Left colon (tissue), 2 donors: ENCODE data around the gene MAP3K2. TPM values are rescaled to one million over a fixed set of nuclear protein-coding genes. Genes with fewer than 3 reads are reported as not detected.

Experiments
- ATAC-seq: fragments of 200-7000 bp; cut with Tn5 transposase; one replicate; pipeline ENCODE4 v1.9.1; 2020; ENCODE audit warnings: mild to moderate bottlenecking, moderate library complexity
- DNase-seq, 2 donors: peaks; one replicate each; pipeline ENCODE4 v3.0.0-alpha.2; 2020
- intact Hi-C, 2 donors: fragments of 100-400 bp; cut with DNase I in 1 of 2; cut with micrococcal nuclease in 1 of 2; formaldehyde crosslinking; loops; one replicate each; pipeline versions ENCODE4 v1.11.2 to v1.14.0; 2022; cut with DNase I, micrococcal nuclease
- total RNA-seq, 2 donors: library from RNA; stranded (reverse); fragmentation: NEBNext Ultra II Directional; extraction: Animal tissue kit (Norgen Biotek cat#: 25700); gene quantifications; one replicate each; pipeline ENCODE4 v1.2.1, GENCODE V29; 2021
- donor health status: DM: no; HTN: no; CAD: no.
- donor health status: DM: yes; HTN: yes; CAD: no.

Gene MAP3K2
- total RNA-seq, 2 donors from 2014 or later = 73.1 to 81.7 TPM

DNA sequence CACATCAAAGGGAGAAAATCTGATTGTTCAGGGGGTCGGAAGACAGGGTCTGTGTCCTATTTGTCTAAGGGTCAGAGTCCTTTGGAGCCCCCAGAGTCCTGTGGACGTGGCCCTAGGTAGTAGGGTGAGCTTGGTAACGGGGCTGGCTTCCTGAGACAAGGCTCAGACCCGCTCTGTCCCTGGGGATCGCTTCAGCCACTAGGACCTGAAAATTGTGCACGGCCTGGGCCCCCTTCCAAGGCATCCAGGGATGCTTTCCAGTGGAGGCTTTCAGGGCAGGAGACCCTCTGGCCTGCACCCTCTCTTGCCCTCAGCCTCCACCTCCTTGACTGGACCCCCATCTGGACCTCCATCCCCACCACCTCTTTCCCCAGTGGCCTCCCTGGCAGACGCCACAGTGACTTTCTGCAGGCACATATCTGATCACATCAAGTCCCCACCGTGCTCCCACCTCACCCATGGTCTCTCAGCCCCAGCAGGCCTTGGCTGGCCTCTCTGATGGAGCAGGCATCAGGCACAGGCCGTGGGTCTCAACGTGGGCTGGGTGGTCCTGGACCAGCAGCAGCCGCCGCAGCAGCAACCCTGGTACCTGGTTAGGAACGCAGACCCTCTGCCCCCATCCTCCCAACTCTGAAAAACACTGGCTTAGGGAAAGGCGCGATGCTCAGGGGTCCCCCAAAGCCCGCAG is 34.2 kb upstream of the MAP3K2 start:
- ATAC-seq (no peak), DNase-seq (no peak)
- intact Hi-C loops = no loop called here

DNA sequence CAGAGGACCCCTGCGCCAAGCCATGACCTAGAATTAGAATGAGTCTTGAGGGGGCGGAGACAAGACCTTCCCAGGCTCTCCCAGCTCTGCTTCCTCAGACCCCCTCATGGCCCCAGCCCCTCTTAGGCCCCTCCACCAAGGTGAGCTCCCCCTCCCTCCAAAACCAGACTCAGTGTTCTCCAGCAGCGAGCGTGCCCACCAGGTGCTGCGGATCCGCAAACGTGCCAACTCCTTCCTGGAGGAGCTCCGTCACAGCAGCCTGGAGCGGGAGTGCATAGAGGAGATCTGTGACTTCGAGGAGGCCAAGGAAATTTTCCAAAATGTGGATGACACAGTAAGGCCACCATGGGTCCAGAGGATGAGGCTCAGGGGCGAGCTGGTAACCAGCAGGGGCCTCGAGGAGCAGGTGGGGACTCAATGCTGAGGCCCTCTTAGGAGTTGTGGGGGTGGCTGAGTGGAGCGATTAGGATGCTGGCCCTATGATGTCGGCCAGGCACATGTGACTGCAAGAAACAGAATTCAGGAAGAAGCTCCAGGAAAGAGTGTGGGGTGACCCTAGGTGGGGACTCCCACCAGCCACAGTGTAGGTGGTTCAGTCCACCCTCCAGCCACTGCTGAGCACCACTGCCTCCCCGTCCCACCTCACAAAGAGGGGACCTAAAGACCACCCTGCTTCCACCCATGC is 33.5 kb upstream of the MAP3K2 start:
- intact Hi-C loops = no loop called here
- ATAC-seq (no peak), DNase-seq (no peak)

- ATAC-seq = no peak
- intact Hi-C loops = no loop called here
- no peak for DNase-seq
Observed at GRCh38 chr2:127420039-127420864, 32.5 kb upstream of the MAP3K2 start.

DNA sequence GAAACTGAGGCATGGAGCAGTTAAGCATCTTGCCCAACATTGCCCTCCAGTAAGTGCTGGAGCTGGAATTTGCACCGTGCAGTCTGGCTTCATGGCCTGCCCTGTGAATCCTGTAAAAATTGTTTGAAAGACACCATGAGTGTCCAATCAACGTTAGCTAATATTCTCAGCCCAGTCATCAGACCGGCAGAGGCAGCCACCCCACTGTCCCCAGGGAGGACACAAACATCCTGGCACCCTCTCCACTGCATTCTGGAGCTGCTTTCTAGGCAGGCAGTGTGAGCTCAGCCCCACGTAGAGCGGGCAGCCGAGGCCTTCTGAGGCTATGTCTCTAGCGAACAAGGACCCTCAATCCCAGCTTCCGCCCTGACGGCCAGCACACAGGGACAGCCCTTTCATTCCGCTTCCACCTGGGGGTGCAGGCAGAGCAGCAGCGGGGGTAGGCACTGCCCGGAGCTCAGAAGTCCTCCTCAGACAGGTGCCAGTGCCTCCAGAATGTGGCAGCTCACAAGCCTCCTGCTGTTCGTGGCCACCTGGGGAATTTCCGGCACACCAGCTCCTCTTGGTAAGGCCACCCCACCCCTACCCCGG is 31.8 kb upstream of the MAP3K2 start:
- intact Hi-C loops = no loop called here
- DNase-seq (no peak), ATAC-seq (no peak)

GRCh38 chr2:127419112-127419430 is 31.3 kb upstream of the MAP3K2 start:
- ATAC-seq = no peak
- no peak for DNase-seq
- intact Hi-C loops = no loop called here

- intact Hi-C loops = no loop called here
- no peak for DNase-seq
- ATAC-seq = no peak
Observed at GRCh38 chr2:127418300-127419111, 30.7 kb upstream of the MAP3K2 start, which contains the start of gene PROC. PROC (plus strand) TSS chr2:127418427; CDS start chr2:127419943, 1,516 bp downstream.

GRCh38 chr2:127417406-127417805 is 29.6 kb upstream of the MAP3K2 start:
- no peak for DNase-seq
- intact Hi-C loops = no loop called here
- no peak for ATAC-seq

GRCh38 chr2:127416506-127417001 is 28.8 kb upstream of the MAP3K2 start:
- intact Hi-C loops = no loop called here
- DNase-seq (no peak), ATAC-seq (peak; percentile 1)

DNA sequence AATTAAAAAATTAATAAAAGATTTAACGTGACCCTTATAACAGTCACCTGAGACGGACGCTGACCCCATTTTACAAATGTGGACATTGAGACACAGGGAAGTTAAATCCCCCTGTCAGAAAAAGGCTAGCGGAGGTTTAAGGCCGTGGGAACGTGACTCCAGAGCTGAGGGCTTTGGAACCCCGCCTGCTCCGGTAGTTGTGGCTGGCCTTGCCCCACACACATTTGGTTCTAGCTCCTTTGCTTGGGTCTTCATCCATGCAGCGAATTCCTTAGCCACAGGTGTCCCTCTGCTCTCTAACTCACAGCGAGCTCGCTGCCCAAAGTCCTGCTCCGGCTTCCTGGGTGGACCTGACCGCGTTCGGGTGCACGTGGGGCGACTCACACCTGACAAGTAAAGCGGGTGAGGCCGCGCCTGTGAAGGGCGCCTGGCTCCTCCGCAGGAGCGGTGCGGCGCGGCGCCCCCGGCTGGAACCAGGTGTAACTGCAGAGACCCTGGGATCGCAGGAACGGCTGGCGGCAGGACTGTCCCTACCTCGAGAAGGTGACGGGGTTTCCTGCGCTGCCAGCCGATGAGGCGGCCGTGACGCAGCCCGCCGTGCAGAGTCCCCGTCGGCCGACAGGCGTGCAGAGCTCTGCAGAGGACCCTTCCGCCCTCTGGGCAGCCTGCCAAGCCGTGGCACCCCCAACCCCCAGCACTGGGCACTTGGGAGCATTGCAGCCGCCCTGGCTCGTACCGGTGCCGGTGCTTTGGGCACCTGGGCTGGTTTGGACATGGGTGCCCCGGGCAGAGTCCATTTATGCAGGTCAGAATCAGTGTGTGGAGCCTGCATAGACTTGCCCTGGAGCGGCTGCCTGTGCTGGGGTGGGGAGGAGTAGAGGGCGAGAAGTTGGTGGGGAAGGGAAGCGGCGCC is 28.1 kb upstream of the MAP3K2 start:
- ATAC-seq (peak; percentile 95), DNase-seq (peak; percentile 85 to 88)
- intact Hi-C loops = no loop called here

GRCh38 chr2:127414638-127415592 is 27.1 kb upstream of the MAP3K2 start:
- intact Hi-C loops = no loop called here
- DNase-seq (no peak), ATAC-seq (no peak)

DNA sequence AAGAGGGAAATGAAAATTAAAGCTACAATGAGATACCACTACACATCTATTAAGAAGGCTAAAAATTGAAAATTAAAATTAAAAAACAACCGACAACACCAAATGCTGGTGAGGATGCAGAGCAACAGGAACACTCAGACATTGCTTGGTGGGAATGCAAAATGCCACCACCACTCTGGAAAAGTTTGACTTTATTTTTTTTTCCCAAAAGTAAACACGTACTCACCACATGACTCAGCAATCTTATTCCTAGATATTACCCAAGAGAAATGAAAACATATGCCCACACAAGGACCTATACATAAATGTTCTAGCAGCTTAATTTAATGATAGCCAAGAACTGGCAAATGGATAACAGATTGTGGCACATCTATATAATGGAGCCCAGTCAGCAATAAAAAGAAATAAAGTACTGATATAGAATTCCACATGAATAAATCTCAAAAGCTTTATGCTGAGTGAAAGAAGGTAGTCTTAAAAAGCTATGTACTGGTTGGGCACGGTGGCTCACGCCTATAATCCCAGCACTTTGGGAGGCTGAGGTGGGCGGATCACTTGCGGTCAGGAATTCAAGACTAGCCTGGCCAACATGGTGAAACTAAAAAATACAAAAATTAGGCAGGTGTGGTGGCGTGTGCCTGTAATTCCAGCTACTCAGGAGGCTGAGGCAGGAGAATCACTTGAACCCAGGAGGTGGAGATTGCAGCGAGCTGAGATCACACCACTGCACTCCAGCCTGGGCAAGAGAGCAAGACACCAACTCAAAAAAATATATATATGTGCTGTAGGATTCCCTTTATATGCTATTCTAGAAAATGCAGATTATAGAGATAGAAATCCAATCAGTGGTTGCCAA is 26.2 kb upstream of the MAP3K2 start:
- no peak for DNase-seq
- ATAC-seq = no peak
- intact Hi-C loops = no loop called here

DNA sequence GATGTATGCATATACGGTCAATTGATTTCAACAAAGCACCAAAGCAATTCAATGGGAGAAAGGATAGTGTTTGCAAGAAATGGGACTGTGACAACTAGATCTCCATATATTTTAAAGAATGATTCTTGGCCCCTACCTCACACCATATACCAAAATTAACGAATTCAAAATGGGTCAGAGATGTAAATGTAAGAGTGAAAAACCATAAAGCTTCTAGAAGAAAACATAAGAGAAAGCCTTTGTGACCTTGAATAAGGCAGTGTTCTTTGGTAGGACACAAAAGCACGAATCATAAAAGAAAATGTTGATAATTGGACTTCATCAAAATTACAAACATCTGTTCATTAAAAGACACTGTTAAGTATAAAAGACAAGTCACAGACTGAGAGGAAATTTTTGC is 25.4 kb upstream of the MAP3K2 start:
- ATAC-seq = no peak
- no peak for DNase-seq
- intact Hi-C loops = no loop called here

DNA sequence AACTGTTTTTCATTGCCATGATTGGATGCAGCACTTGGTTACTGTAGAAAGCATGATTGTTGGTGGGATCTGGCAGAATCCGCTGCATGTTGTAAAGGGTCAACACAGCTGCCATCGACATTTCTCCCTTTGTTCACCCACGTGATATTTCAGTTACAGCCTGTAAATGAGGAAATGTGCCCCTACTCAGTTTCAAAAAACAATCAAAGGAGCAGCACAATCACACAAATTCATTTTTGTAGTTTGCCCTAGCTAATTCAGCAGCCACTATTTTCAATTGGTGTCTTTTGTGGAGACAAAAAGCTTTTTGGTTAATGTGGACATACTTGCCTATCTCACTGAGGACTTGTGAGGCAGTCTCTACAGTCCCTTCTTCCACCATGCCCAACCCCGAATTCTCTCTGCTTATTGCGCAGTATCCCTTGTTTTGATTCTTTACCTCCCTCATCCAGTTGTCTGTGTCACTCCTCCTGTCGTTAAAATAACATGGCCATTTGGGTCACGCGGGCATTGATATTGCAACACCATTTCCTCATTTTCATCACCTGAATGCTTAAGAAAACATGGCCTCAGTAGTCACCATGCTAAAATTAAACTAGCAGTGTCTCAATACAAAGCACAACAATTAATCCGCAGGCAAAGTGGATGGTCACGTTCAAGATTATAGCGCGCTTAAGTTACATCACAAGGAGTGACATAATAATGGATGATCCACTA is 24.0 kb upstream of the MAP3K2 start:
- DNase-seq (no peak), ATAC-seq (no peak)
- intact Hi-C loops = no loop called here

GRCh38 chr2:127410871-127411652 is 23.3 kb upstream of the MAP3K2 start:
- ATAC-seq (no peak), DNase-seq (no peak)
- intact Hi-C loops = no loop called here
